Measurements from ENCODE around the gene ATP13A3.
"Not testable (repeated sequence)": the region's sequence is repeated elsewhere in the genome, so short reads cannot be mapped to it uniquely, and the experiment has no call there.

DNA sequence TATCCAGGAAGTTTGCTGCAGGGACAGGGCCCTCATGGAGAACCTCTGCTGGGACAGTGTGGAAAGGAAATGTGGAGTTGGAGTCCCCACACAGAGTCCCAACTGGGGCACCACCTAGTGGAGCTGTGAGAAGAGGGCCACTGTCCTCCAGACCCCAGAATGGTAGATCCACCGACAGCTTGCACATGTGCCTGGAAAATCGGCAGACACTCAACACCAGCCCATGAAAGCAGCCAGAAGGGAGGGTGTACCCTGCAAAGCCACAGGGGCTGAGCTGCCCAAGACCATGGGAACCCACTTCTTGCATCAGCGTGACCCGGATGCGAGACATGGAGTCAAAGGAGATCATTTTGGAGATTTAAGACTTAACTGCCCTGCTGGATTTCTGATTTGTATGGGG lies 33.4 kb upstream of the ATP13A3 start:
- TF ChIP-seq, protein P1, sequence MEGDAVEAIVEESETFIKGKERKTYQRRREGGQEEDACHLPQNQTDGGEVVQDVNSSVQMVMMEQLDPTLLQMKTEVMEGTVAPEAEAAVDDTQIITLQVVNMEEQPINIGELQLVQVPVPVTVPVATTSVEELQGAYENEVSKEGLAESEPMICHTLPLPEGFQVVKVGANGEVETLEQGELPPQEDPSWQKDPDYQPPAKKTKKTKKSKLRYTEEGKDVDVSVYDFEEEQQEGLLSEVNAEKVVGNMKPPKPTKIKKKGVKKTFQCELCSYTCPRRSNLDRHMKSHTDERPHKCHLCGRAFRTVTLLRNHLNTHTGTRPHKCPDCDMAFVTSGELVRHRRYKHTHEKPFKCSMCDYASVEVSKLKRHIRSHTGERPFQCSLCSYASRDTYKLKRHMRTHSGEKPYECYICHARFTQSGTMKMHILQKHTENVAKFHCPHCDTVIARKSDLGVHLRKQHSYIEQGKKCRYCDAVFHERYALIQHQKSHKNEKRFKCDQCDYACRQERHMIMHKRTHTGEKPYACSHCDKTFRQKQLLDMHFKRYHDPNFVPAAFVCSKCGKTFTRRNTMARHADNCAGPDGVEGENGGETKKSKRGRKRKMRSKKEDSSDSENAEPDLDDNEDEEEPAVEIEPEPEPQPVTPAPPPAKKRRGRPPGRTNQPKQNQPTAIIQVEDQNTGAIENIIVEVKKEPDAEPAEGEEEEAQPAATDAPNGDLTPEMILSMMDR (conservative IDR thresholded peaks at IDR 0.05; ENCODE audit: low read depth in 2 of 2) = peak; percentile 25 to 51; a peak in 3 of 4 replicates
- TF ChIP-seq EZH2 (IDR thresholded peaks at IDR 0.05; ENCODE audit: low read depth, unreplicated experiment); POLR2AphosphoS5 (IDR thresholded peaks at IDR 0.05; ENCODE audit: low read depth): not testable (repeated sequence)
